Osteoblast (primary cell): ENCODE results near the gene HMOX2. TPM values are rescaled to one million over a fixed set of nuclear protein-coding genes. Genes with fewer than 3 reads are reported as not detected.

Experiments
- DNase-seq: peaks from one replicate; pipeline ENCODE4 v3.0.0; 2011; ENCODE audit warnings: low spot score, mixed read lengths; ENCODE audit not compliant: insufficient read length; ENCODE audit errors: missing footprints
- H2AFZ ChIP-seq: 2 replicates; pipeline ENCODE4 v1.6.0; 2011; ENCODE audit warnings: mild to moderate bottlenecking, low read length
- H3K27ac ChIP-seq: 2 replicates; pipeline ENCODE4 v1.5.1; 2011; ENCODE audit warnings: mild to moderate bottlenecking, low read depth, low read length, moderate library complexity
- H3K27me3 ChIP-seq: 2 replicates; pipeline ENCODE4 v1.6.0; 2012; ENCODE audit warnings: mild to moderate bottlenecking, control low read depth, inconsistent platforms, low read length, moderate library complexity; ENCODE audit not compliant: insufficient read depth
- H3K36me3 ChIP-seq: 2 replicates; pipeline ENCODE4 v1.5.1; 2011; ENCODE audit warnings: mild to moderate bottlenecking, low read length, control low read depth, moderate library complexity; ENCODE audit not compliant: insufficient read depth
- H3K4me1 ChIP-seq: 2 replicates; pipeline ENCODE4 v1.5.1; 2011; ENCODE audit warnings: mild to moderate bottlenecking, low read length, control low read depth, moderate library complexity; ENCODE audit not compliant: insufficient read depth
- H3K4me2 ChIP-seq: 2 replicates; pipeline ENCODE4 v1.6.0; 2011; ENCODE audit warnings: mild to moderate bottlenecking, low read length; ENCODE audit not compliant: insufficient read depth
- H3K4me3 ChIP-seq: fragments of 200-600 bp; sonication (generic); 3 replicates; pipeline ENCODE4 v1.5.1; 2012; ENCODE audit warnings: mild to moderate bottlenecking, low read length, inconsistent platforms; ENCODE audit not compliant: insufficient read depth
- H3K79me2 ChIP-seq: 2 replicates; pipeline ENCODE4 v1.6.0; 2012; ENCODE audit warnings: mild to moderate bottlenecking, low read length, control low read depth, inconsistent platforms; ENCODE audit not compliant: insufficient read depth
- H3K9me3 ChIP-seq: 2 replicates; pipeline ENCODE4 v1.5.1; 2011; ENCODE audit warnings: low read depth, low read length, control low read depth
- H4K20me1 ChIP-seq: 2 replicates; pipeline ENCODE4 v1.6.0; 2012; ENCODE audit warnings: mild to moderate bottlenecking, low read length, control low read depth; ENCODE audit not compliant: insufficient read depth
- total RNA-seq: library from RNA; depleted of rRNA; stranded (reverse); fragments of >200 nt; gene quantifications from 2 replicates; pipeline ENCODE4 v1.2.3, GENCODE V29; 2012
- TF ChIP-seq, protein P1 (sequence below): IDR thresholded peaks from 2 replicates; pipeline ENCODE4 v1.5.1; 2011; ENCODE audit warnings: mild to moderate bottlenecking, low read depth, low read length, moderate library complexity; ENCODE audit errors: extremely low read depth

HMOX2 gene
- total RNA-seq, 1 donor = 39.4 TPM

DNA sequence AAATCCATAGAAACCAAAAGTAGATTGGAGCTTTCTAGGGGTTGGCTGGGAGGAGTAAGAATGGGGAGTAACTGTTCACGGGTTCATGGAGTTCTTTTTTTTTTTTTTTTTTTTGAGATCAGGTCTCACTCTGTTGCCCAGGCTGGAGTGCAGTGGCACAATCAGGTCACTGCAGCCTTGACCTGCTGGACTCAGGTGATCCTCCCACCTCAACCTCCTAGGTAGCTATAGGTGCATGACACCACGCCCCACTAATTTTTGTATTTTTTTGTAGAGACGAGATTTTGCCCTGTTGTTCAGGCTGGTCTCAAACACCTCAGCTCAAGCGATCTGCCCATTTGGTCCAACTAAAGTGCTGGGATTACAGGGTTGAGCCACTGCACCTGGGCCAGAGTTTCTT is 3.3 kb upstream of the HMOX2 start:
- H3K27me3 ChIP-seq = no peaks in the 10 kb centered on the region
- H3K27ac ChIP-seq = no peak overlapping the region
- TF ChIP-seq, protein P1, sequence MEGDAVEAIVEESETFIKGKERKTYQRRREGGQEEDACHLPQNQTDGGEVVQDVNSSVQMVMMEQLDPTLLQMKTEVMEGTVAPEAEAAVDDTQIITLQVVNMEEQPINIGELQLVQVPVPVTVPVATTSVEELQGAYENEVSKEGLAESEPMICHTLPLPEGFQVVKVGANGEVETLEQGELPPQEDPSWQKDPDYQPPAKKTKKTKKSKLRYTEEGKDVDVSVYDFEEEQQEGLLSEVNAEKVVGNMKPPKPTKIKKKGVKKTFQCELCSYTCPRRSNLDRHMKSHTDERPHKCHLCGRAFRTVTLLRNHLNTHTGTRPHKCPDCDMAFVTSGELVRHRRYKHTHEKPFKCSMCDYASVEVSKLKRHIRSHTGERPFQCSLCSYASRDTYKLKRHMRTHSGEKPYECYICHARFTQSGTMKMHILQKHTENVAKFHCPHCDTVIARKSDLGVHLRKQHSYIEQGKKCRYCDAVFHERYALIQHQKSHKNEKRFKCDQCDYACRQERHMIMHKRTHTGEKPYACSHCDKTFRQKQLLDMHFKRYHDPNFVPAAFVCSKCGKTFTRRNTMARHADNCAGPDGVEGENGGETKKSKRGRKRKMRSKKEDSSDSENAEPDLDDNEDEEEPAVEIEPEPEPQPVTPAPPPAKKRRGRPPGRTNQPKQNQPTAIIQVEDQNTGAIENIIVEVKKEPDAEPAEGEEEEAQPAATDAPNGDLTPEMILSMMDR = no peak
- no peak overlapping the region for H2AFZ ChIP-seq
- H3K4me1 ChIP-seq = peaks cover 17% of the 10 kb centered on the region
- H3K36me3 ChIP-seq = peaks cover 9% of the 10 kb centered on the region
- no peak overlapping the region for H3K4me3 ChIP-seq
- peaks cover 2% of the 10 kb centered on the region for H4K20me1 ChIP-seq
- no peak for DNase-seq
- H3K79me2 ChIP-seq = peaks cover 23% of the 10 kb centered on the region
- H3K9me3 ChIP-seq = no peaks in the 10 kb centered on the region
- H3K4me2 ChIP-seq = no peak overlapping the region

DNA sequence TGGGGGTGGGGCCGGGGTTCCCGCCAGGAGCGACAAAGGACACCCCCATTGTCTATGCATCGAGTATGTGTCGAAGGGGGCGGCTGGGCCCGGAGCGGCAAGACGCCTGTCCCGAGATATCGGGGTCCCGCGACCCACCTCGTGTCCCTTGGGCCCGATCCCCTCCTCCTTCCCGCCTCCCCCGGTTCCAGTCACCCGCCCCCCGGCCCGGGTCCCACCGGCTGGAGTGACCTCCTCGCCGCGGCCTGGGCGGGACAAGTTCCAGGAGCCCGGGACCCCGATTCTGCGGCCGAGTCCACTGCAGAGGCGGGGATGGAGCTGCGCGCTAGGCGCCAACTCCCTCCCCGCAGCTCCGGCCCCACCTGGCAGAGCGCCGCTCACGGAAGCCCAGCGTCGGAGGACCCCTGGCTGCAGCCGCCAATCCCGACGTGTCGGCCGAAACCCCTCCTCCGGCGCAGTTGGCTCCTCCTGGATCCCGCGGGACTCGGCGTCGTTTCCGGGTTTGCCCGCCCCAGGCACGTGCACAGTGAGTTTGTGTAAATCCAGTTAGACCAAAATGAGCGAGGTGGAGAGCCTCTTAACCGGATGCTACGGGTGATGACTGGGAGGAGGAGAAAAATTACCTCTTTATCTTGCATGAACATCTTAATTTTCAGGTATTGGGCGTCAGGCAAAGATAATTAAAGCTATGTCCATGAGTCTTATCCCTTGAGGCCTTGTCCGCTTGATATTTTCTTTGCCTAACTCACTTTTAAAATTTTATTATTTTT is 1.8 kb upstream of the HMOX2 start, which contains the start of gene NMRAL1:
NMRAL1 (minus strand) TSS at position 434 of the 770 bp plus-strand sequence. CDS start 493 bp downstream, outside the sequence.
- peak within 1 kb of the TSS; percentile 86 for H3K4me2 ChIP-seq
- peaks cover 10% of the 10 kb centered on the region for H4K20me1 ChIP-seq
- TF ChIP-seq, protein P1 = no peak
- peaks cover 20% of the 10 kb centered on the region for H3K4me1 ChIP-seq
- H3K9me3 ChIP-seq = no peaks in the 10 kb centered on the region
- H3K36me3 ChIP-seq = peaks cover 6% of the 10 kb centered on the region
- DNase-seq = peak; percentile 97
- peak within 1 kb of the TSS; percentile 60 for H3K27ac ChIP-seq
- H3K79me2 ChIP-seq = peaks cover 37% of the 10 kb centered on the region
- H3K4me3 ChIP-seq = peak within 1 kb of the TSS; percentile 84
- H3K27me3 ChIP-seq = no peaks in the 10 kb centered on the region
- peak within 1 kb of the TSS; percentile 83 for H2AFZ ChIP-seq

DNA sequence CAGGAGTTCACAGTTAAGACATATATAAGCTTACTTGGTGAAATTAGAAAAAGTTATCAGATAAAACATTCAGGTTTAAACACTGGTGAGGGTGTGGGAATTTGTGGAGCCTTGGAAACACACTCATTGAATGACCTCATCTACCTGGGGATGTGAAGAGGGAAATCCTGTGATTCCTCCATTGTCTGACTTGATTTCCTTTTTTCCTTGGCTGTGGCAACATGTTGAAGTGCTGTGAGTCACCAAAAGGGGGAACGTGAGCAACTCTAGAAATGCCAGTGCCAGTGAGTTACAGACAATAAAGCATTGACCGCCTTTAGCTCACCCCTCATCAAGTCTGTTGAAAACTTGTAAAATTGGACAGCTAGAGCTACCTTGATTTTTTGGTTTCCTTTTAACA is 1.8 kb downstream of the HMOX2 start:
- H3K4me2 ChIP-seq = peak overlapping the region; percentile 76
- H4K20me1 ChIP-seq = peaks cover 15% of the 10 kb centered on the region
- H3K9me3 ChIP-seq = no peaks in the 10 kb centered on the region
- TF ChIP-seq, protein P1 = peak; percentile 10
- H3K4me1 ChIP-seq = peaks cover 20% of the 10 kb centered on the region
- no peak overlapping the region for H2AFZ ChIP-seq
- H3K27me3 ChIP-seq = no peaks in the 10 kb centered on the region
- H3K36me3 ChIP-seq = peaks cover 4% of the 10 kb centered on the region
- peaks cover 62% of the 10 kb centered on the region for H3K79me2 ChIP-seq
- H3K27ac ChIP-seq = no peak overlapping the region
- peak; percentile 93 for DNase-seq
- H3K4me3 ChIP-seq = no peak overlapping the region

DNA sequence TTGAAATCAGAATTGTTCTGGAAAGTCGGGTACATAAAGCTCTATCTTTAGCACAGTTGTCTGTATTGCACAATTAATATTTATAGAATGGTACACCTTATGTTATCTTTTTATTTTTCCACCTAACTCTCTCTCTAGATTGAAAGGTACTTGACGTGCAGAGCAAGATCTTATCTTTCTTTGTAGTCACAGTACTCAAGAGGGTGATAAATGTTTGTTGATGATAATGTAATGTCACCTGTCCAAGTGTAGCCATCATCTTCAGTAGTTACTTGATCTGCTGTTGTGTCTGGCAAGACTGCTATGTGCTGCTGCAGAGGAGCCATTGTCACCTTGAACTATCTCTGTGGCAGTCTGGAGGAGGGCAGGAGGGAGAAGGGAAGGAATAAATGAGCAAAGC is 5.3 kb downstream of the HMOX2 start:
- Histone ChIP-seq H3K27ac (no peak overlapping the region), H4K20me1 (peaks cover 15% of the 10 kb centered on the region), H3K79me2 (peaks cover 68% of the 10 kb centered on the region), H3K4me1 (peaks cover 10% of the 10 kb centered on the region), H3K27me3 (no peaks in the 10 kb centered on the region), H3K36me3 (peaks cover 13% of the 10 kb centered on the region), H3K4me2 (no peak overlapping the region), H2AFZ (no peak overlapping the region), H3K4me3 (no peak overlapping the region), H3K9me3 (no peaks in the 10 kb centered on the region)
- TF ChIP-seq, protein P1 = no peak
- no peak for DNase-seq
